SK-N-SH treated with all-trans-retinoic acid at 6 μM for 48 hours (cell line): ENCODE results near the gene RBP5.

Experiments
- CSDC2 ChIP-seq: fragments of 250-450 bp; sonication (Bioruptor Pico); IDR thresholded peaks from 2 replicates; pipeline ENCODE4 v1.5.0; 2020; ENCODE audit warnings: mild to moderate bottlenecking, moderate library complexity
- ESRRG ChIP-seq: fragments of 250-450 bp; sonication (Bioruptor Pico); IDR thresholded peaks from 2 replicates; pipeline ENCODE4 v1.6.1; 2021; ENCODE audit warnings: mild to moderate bottlenecking
- OSR1 ChIP-seq: fragments of 250-450 bp; sonication (Bioruptor Pico); IDR thresholded peaks from 2 replicates; pipeline ENCODE4 v1.8.0; 2022; ENCODE audit warnings: moderate library complexity, mild to moderate bottlenecking, inconsistent platforms
- RARB ChIP-seq: fragments of 250-450 bp; sonication (Bioruptor Pico); IDR thresholded peaks from 2 replicates; pipeline ENCODE4 v1.8.0; 2021; ENCODE audit warnings: mild to moderate bottlenecking, moderate library complexity
- TCF4 ChIP-seq: fragments of 250-450 bp; sonication (Bioruptor Pico); IDR thresholded peaks from 2 replicates; pipeline ENCODE4 v1.8.0; 2021; ENCODE audit warnings: mild to moderate bottlenecking, moderate library complexity, borderline replicate concordance
- ZFP3 ChIP-seq: fragments of 250-450 bp; sonication (Bioruptor Pico); IDR thresholded peaks from 2 replicates; pipeline ENCODE4 v1.5.0; 2020; ENCODE audit warnings: mild to moderate bottlenecking, moderate library complexity
- ZNF8 ChIP-seq: fragments of 450-650 bp; formaldehyde crosslinking; IDR thresholded peaks from 2 replicates; pipeline ENCODE4 v1.5.0; 2020; ENCODE audit warnings: mild to moderate bottlenecking, moderate library complexity
- TF ChIP-seq, protein P1 (sequence below): fragments of 250-450 bp; sonication (Bioruptor Pico); IDR thresholded peaks from 2 replicates; pipeline ENCODE4 v1.8.0; 2021; ENCODE audit warnings: low read depth, mild to moderate bottlenecking, moderate library complexity, borderline replicate concordance
- TF ChIP-seq, protein P2 (sequence below): fragments of 250-450 bp; sonication (Bioruptor Pico); IDR thresholded peaks from 2 replicates; pipeline ENCODE4 v1.5.0; 2020; ENCODE audit warnings: mild to moderate bottlenecking, moderate library complexity
- TF ChIP-seq, protein P3 (sequence below): fragments of 250-450 bp; sonication (Bioruptor Pico); IDR thresholded peaks from 2 replicates; pipeline ENCODE4 v1.8.0; 2020; ENCODE audit warnings: mild to moderate bottlenecking, moderate library complexity, borderline replicate concordance
- TF ChIP-seq, protein P4 (sequence below): fragments of 250-450 bp; sonication (Bioruptor Pico); IDR thresholded peaks from 2 replicates; pipeline ENCODE4 v1.5.1; 2021; ENCODE audit warnings: mild to moderate bottlenecking, moderate library complexity

DNA sequence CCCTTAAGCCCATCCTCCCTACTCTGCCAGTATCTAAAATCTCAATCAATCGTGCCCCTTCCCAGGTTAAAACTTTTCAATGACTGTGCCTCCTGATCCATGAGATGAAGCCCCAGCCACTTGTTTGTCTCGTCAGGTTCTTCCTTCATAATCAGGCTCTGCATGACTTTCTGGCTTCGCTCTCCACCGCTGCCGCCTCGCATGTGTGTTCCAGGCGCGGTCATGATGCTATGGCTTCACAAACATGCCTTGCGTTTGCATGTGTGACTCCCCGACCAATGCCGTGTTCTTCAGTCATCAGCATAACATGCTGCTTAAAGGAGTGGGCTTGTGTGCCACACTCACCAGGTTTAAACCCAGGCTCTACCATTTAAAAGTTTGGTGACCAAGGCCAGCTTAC lies 14.7 kb downstream of the RBP5 start:
- TF ChIP-seq, protein P1, sequence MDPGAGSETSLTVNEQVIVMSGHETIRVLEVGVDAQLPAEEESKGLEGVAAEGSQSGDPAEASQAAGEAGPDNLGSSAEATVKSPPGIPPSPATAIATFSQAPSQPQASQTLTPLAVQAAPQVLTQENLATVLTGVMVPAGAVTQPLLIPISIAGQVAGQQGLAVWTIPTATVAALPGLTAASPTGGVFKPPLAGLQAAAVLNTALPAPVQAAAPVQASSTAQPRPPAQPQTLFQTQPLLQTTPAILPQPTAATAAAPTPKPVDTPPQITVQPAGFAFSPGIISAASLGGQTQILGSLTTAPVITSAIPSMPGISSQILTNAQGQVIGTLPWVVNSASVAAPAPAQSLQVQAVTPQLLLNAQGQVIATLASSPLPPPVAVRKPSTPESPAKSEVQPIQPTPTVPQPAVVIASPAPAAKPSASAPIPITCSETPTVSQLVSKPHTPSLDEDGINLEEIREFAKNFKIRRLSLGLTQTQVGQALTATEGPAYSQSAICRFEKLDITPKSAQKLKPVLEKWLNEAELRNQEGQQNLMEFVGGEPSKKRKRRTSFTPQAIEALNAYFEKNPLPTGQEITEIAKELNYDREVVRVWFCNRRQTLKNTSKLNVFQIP (CRISPR knock-in tag), result no peak
- no peak for TF ChIP-seq ZFP3 (CRISPR knock-in tag)
- TF ChIP-seq, protein P2, sequence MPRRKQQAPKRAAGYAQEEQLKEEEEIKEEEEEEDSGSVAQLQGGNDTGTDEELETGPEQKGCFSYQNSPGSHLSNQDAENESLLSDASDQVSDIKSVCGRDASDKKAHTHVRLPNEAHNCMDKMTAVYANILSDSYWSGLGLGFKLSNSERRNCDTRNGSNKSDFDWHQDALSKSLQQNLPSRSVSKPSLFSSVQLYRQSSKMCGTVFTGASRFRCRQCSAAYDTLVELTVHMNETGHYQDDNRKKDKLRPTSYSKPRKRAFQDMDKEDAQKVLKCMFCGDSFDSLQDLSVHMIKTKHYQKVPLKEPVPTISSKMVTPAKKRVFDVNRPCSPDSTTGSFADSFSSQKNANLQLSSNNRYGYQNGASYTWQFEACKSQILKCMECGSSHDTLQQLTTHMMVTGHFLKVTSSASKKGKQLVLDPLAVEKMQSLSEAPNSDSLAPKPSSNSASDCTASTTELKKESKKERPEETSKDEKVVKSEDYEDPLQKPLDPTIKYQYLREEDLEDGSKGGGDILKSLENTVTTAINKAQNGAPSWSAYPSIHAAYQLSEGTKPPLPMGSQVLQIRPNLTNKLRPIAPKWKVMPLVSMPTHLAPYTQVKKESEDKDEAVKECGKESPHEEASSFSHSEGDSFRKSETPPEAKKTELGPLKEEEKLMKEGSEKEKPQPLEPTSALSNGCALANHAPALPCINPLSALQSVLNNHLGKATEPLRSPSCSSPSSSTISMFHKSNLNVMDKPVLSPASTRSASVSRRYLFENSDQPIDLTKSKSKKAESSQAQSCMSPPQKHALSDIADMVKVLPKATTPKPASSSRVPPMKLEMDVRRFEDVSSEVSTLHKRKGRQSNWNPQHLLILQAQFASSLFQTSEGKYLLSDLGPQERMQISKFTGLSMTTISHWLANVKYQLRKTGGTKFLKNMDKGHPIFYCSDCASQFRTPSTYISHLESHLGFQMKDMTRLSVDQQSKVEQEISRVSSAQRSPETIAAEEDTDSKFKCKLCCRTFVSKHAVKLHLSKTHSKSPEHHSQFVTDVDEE (CRISPR knock-in tag), result no peak
- TF ChIP-seq ESRRG (CRISPR knock-in tag), result no peak
- TF ChIP-seq, protein P3, sequence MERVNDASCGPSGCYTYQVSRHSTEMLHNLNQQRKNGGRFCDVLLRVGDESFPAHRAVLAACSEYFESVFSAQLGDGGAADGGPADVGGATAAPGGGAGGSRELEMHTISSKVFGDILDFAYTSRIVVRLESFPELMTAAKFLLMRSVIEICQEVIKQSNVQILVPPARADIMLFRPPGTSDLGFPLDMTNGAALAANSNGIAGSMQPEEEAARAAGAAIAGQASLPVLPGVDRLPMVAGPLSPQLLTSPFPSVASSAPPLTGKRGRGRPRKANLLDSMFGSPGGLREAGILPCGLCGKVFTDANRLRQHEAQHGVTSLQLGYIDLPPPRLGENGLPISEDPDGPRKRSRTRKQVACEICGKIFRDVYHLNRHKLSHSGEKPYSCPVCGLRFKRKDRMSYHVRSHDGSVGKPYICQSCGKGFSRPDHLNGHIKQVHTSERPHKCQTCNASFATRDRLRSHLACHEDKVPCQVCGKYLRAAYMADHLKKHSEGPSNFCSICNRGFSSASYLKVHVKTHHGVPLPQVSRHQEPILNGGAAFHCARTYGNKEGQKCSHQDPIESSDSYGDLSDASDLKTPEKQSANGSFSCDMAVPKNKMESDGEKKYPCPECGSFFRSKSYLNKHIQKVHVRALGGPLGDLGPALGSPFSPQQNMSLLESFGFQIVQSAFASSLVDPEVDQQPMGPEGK (CRISPR knock-in tag), result no peak
- no peak for TF ChIP-seq CSDC2 (CRISPR knock-in tag)
- TF ChIP-seq RARB (CRISPR knock-in tag), result no peak
- TF ChIP-seq, protein P4, sequence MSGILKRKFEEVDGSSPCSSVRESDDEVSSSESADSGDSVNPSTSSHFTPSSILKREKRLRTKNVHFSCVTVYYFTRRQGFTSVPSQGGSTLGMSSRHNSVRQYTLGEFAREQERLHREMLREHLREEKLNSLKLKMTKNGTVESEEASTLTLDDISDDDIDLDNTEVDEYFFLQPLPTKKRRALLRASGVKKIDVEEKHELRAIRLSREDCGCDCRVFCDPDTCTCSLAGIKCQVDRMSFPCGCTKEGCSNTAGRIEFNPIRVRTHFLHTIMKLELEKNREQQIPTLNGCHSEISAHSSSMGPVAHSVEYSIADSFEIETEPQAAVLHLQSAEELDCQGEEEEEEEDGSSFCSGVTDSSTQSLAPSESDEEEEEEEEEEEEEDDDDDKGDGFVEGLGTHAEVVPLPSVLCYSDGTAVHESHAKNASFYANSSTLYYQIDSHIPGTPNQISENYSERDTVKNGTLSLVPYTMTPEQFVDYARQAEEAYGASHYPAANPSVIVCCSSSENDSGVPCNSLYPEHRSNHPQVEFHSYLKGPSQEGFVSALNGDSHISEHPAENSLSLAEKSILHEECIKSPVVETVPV, result no peak
- no peak for TF ChIP-seq OSR1 (CRISPR knock-in tag)
- TF ChIP-seq ZNF8 (CRISPR knock-in tag), result no peak
- no peak for TF ChIP-seq TCF4 (CRISPR knock-in tag)
